DMS53 treated with DMSO at 0.1 percent for 48 hours (cell line): ENCODE measurements around the gene ZNF324B.
"Not testable (repeated sequence)": the region's sequence is repeated elsewhere in the genome, so short reads cannot be mapped to it uniquely, and the experiment has no call there.

Experiments
- DNase-seq: peaks from one replicate; lab custom pipeline; 2025; ENCODE audit not compliant: unreplicated experiment; lab: John Stamatoyannopoulos, UW

The ZNF324B gene

DNA sequence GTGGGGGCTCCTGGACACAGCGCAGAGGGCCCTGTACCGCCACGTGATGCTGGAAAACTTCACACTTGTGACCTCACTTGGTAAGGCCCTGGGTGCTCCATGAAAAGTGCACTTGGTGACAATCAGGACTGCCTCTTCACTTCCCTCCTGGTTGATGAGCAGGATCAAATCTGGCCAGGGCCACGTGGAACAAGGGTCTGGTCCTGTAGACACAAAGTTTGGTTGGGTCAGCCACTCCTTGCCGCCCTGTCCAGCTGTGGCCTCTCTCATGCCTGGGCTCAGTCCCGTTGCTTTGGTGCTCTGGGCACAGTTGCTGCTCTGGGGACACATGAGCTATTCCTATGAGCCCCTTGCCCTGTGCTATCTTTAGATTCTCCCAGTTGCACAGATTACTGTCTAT is 2.3 kb downstream of the ZNF324B start:
- DNase-seq: no peak

DNA sequence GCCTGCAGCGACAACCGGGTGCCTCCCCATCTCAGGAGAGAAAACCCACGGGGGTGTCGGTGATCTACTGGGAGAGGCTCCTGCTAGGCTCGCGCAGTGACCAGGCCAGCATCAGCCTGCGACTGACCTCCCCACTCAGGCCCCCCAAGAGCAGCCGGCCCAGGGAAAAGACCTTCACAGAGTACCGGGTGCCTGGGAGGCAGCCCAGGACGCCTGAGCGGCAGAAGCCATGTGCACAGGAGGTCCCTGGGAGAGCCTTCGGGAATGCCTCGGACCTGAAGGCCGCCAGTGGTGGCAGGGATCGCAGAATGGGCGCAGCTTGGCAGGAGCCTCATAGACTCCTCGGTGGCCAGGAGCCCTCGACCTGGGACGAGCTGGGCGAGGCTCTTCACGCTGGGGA is 3.9 kb downstream of the ZNF324B start:
- DNase-seq: no peak

DNA sequence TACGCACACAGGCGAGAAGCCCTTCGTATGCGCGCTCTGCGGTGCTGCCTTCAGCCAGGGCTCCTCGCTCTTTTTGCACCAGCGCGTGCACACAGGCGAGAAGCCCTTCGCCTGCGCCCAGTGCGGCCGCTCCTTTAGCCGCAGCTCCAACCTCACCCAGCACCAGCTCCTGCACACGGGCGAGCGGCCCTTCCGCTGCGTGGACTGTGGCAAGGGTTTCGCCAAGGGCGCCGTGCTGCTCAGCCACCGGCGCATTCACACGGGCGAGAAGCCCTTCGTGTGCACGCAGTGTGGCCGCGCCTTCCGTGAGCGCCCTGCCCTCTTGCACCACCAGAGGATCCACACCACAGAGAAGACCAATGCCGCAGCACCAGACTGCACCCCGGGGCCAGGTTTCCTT is 4.7 kb downstream of the ZNF324B start:
- no peak for DNase-seq

DNA sequence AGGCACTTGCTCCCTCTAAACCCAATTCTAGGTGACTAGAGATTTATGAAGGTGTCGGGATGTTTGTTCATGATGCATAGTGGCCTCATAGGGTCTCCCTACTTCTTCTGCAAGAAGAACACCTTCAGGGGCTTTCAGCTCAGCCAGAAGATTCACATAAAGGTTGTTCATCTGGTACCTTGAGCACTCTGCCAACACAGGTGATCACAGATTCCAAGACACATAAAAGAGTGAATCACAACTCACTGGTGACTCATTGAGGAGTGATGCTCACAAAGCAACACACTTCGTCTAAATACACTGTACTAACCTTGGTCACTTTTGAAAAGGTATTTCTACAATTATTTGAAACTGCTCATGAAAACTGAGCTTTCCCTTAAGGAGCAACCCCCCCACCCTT is 8.6 kb downstream of the ZNF324B start:
- no peak for DNase-seq

DNA sequence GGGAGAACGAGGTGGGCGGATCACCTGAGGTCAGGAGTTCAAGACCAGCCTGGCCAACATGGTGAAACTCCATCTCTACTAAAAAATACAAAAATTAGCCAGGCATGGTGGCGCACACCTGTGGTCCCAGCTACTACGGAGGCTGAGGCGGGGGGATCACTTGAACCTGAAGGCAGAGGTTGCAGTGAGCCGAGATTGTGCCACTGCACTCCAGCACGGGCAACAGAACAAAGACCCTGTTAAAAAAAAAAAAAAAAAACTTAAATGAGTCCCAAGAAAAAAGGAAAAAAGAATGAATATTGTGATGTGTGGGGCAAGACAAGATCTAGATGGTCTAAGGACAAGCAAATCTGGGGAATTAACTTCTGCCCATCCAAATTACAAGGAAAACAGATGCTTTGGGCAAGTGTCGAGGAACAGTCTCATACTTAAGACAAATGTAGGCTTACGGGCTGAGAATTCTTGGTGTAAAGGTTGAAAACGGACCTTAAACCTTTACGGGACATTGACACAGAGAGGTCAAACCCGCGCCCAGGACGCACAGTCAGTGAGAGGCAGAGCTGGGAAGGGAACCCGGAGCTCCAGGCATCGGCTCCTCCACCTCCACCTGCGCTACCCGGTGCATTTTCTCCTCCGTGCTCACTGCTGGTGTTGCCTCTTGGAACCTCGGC is 14.8 kb downstream of the ZNF324B start:
- no peak for DNase-seq

DNA sequence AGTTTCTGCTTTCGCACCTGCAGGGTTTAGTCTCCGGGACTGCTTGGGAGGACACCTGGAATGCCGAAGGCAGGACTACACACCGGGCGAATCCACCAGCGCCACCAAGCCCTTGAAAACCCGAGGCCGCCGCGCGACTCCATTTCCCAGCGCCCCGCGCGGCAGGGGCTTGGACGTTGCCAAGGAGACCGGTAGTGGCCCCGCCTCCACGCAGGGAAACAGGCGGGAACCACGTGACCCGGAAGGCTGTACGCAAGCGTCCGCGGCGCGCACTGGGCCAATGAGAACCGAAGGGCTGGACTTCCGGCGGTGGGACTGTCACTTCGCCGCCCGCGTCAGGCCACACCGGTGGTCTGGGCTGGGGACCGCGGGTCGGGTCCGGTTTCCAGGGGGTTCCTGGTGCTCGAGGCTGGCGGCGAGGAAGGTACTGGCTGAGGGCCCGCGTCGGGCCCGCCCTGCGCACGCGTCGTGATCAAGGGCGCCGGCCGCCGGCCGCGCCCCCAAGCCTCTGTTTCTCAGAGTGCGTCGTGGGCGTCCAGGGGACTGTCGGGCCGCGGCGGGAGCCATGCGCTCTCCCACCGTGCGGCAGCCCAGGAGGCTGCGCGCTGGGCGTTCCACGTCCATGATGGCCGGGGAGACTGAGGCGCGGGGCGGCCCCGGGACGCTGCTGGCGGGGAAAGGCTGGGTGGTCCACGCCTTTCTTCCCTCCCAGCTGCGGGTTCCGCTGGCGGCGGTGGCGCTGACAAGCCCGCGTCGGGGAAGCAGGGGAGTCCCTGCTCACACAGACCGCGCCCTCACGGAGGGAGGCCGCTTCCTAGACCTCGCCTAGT is 15.6 kb downstream of the ZNF324B start, which contains the start of gene ZNF324:
Gene ZNF324 (plus strand): TSS at position 321 of the 830 bp plus-strand sequence. CDS start 2,106 bp downstream, outside the sequence.
- DNase-seq: peak; percentile 95

DNA sequence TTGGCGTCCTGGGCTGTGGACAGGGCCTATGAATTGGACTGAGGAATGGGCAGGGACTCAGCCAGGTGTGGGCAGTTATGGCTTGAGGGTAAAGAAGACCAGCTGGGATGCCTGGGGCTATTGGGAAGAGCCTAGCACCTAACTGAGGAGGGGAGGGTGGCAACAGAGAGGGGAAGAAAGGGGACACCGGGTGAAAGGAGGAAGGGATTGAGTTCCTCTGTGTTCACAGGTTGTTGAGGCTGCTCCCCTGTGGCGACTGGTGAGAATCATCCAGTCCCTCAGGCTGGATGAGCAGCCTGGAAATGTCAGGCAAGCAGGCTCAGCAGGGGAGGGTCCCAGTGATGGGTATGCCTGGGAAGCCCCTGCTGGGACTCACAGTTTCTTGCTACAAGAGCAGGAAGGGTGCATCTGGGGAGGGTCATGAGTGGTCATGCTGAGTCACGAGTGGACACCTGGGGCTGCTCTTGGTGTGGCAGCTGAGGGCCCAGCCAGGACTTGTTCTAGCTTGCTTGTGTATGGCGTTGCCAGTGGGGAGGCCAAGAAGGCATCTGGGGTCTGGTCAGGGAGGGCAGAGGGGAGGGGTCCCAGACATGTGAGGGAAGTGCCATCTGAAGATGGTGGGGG is 16.9 kb downstream of the ZNF324B start:
- DNase-seq: no peak

DNA sequence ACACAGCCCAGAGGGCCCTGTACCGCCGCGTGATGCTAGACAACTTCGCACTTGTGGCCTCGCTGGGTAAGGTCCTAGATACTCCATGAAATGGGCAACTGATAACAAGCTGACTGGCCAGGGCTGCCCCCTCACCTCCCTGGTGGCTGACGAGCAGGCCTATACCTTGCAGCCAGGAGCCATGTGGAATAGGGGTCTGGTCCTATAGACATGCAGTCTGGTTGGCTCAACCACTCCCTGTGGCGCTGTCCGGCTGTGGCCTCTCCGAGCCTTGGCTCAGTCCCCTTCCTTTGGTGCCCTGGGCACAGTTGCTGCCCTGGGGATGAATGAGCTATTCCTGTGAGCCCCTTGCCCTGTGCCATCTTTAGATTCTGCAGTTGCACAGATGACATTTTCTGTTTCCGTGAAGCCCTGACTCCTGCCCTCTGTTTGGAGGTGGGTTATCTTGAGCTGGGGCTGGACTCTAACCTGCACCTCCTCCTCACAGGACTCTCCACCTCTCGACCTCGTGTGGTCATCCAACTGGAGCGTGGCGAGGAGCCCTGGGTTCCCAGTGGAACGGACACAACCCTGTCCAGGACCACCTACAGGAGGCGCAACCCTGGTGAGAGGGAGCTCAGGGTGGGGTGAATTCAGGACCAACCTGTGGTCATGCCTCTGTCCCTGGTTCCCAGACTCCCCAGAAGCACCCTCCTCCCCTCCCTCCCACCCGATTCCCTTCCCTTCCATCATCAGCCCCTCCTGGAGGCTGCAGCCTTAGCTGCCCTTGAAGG is 18.0 kb downstream of the ZNF324B start:
- DNase-seq: no peak

DNA sequence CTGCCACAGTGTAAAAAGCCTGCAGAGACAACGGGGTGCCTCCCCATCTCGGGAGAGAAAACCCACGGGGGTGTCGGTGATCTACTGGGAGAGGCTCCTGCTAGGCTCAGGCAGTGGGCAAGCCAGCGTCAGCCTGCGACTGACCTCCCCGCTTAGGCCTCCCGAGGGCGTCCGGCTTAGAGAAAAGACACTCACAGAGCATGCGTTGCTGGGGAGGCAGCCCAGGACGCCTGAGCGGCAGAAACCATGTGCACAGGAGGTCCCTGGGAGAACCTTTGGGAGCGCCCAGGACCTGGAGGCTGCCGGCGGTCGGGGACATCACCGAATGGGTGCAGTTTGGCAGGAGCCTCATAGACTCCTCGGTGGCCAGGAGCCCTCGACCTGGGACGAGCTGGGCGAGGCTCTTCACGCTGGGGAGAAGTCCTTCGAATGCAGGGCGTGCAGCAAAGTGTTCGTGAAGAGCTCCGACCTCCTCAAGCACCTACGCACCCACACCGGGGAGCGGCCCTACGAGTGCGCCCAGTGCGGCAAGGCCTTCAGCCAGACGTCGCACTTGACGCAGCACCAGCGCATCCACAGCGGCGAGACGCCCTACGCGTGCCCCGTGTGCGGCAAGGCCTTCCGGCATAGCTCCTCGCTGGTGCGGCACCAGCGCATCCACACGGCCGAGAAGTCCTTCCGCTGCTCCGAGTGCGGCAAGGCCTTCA is 19.6 kb downstream of the ZNF324B start:
- DNase-seq: not testable (repeated sequence)

DNA sequence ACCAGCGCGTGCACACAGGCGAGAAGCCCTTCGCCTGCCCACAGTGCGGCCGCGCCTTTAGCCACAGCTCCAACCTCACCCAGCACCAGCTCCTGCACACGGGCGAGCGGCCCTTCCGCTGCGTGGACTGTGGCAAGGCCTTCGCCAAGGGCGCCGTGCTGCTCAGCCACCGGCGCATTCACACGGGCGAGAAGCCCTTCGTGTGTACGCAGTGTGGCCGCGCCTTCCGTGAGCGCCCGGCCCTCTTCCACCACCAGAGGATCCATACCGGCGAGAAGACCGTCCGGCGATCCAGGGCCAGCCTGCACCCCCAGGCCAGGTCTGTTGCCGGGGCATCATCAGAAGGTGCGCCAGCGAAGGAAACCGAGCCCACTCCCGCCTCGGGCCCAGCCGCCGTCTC is 20.3 kb downstream of the ZNF324B start:
- no peak for DNase-seq

DNA sequence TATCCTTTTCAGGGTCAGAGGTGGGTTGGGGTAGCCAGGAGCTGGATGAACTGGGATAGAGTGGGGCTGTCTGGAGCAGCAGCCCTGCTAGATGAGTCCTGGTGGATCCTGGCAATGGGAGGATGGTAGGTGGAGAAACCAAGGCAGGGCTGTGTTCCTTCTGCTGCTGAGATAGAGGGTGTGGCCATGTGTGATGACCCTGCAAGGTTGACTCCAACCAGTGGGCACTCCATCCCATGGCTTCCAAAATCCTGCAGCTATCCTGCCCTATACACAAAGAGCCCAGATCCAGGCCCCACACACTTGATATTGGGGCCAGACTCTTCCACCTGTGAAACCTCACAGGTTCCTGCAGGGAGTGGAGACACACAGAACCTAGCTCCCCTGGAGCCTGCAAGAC is 22.4 kb downstream of the ZNF324B start:
- DNase-seq: no peak

DNA sequence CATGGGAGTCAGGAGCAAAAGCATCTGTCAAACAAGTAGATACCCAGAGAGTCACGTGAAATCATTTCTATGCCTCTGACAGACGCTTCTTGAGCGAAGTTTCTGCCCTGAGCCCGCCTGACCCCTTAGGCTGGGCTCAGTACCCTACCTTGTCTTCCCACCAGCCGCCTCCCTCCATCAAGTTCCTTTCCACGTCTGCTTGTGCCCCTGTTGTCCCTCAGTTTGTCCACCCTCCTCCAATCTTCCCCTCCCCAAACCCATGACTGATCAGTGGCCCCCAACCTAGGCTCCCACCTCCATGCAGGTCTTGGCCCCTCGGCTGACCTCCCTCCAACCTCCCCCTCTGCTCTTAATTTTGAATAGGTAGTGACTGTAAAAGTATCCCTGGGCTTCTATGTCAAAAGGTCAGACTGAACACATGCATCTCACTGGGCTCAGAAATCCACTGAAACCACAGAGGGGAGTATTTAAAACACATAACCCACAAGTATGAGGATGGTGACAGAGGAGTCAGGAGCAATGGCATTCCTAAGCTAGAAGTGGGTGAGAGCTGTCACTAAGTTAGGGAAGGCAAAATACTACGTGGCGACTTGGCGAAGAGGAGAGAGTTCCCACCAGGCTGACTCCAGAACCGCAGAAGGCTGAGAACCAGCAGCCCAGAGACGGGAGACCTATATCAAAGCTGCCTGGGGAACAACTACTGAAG is 23.0 kb downstream of the ZNF324B start:
- no peak for DNase-seq

DNA sequence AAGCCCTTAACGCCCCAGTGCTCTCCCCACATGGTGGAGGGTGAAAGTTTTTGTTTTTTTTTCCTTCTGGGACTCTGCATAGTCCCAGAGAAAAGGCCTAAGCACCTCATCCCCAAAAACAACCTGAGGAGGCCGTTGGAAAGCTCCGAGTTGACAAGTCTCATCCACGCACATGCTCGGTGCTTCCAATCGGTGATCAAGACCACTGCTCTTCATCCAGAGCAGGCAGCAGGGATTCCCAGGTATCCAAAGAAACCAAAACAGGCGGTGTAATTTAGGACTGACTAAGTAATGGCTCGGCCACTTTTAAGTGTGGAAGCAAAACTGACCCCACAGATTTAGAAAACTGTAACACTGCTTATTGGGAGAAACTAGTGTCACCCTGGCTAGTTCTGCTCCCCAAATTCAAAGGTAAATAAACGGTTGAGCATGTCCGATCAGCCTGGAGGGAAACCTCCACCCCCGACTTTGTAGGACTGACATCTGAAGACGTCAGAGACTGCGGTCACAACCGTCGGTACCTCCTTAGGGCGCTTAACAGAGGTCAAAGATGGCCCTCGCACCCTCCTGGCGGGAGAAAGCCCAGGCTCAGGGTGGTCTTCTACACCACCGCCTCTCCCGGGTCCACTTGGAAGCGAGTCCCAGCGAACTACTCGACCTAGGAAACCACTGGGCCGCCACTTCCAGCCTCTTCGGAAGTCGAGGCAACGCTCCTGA is 23.7 kb downstream of the ZNF324B start:
- DNase-seq: peak; percentile 30

DNA sequence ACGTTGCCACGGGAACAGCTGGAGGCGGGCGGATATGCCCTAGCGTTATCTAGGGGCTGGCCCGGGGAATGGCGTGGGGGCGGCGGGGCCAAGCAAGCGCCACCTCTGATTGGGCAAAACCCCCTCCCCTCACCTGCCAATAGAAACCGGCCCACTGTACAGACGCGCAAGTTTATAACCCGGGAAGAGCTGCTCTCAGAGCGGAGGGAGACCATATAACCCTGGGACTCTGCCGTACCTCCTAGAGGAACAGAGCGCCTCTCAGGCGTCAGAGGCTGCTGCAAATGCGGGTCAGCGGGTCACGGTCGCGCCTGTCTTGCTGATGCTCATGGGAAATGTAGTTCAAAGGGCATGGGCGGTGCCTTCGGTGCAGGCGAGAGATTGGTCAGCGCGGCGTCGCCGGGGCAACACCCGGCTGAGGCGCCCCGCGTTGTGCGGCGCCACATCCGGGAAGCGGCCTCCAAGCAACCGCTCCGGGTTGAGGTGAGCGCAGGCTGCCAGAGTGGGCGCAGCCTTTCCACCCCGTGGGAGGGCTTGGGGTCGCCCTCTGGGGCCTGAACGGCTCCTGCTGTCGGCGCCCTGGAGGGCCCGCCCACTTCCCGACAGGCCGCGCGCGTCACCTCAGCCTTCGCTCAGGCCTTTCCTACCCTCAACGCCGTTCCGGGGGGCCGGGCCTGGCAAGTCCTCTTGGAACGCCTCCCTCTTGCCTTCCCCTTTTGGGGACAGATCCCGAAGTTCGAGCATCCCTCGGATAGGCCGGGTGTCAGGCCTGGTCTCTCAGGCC is 24.5 kb downstream of the ZNF324B start, which contains the start of gene ZNF446:
Gene ZNF446 (plus strand): TSS at position 639 of the 784 bp plus-strand sequence. CDS start 867 bp downstream, outside the sequence.
- DNase-seq: peak; percentile 95

DNA sequence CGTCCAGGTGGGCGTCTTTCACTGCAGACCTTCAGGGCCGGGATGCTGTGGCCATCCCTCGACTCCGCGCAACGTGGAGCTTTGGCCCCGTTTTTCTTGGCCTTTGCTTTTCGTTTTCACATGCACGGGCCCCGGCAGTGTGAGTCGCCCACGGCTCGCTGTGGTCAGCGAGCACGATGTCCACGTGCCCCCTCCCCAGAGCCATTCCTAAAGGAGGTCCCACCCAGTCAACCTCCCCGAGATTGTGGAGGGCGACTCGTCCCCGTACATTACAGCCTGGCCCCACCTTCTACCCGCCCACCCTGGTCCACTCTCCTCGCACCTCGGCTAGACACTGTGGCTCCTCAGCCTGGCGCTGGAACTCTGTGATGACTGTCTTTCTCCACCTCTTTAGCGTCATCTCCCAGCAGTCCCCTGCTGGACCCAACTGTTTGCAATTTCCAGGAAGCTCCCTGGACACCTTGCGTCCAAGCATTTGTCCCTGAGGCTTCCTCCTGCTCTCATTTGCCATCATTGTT is 25.1 kb downstream of the ZNF324B start:
- peak; percentile 12 for DNase-seq

DNA sequence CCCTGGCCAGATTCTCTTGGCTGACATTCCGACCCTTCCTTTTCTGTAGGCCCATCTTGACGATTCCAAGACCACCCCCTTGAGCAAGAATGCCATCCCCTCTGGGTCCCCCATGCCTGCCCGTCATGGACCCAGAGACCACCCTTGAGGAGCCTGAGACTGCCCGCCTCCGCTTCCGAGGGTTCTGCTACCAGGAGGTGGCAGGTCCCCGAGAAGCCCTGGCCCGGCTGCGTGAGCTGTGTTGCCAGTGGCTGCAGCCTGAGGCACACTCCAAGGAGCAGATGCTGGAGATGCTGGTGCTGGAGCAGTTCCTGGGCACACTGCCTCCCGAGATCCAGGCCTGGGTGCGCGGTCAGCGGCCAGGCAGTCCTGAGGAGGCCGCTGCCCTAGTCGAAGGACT is 25.7 kb downstream of the ZNF324B start:
- no peak for DNase-seq

DNA sequence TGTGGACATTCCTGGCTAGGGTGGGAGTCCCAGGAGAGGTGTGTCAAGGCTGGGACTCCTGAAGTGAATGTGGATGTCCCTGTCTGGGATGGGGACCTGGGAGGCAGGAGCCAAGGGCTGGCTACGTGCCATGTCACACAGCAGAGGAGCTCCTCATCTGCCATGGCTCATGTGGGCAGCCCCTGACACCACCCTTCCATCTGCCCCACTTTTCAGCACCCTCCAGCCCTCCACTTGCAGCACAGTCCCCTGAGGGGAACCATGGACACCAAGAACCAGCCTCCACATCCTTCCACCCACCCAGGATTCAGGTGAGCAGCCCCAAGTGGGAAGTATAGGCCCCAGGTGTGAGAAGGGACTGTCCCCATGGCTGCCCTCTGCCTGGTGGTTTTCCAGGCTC is 26.4 kb downstream of the ZNF324B start:
- DNase-seq: no peak

DNA sequence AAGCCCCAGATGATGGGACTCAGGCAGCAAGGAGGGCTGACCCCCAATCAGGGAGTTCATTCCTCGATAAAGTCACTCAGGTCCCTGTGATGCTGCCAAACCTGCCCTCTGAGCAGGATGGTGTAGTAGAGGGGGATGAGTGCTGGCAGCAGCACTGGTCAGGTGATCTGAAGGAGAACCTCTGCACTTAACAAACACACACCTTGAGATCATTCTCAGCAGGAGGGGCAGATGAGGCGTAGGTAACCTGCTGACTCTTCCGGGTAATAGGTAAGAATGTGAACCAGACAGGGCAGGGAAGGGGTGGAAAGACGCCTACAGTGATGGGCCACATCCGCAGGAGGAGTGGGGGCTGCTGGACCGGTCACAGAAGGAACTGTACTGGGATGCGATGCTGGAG is 27.9 kb downstream of the ZNF324B start:
- no peak for DNase-seq
